ENCODE results near the gene MAD2L1. TPM values are rescaled to one million over a fixed set of nuclear protein-coding genes. Genes with fewer than 3 reads are reported as not detected.
A peak's percentile ranks its signal among the peaks of the same experiment; 100 is the strongest.

MAD2L1 gene
- total RNA-seq, 2 experiments from 2014 or later, result 109 to 112 TPM

GRCh38 chr4:120109406-120109805 lies 42.8 kb upstream of the MAD2L1 start:
- Histone ChIP-seq H2AFZ (ENCODE audit: low read length) (no peak overlapping the region), H3K4me3 (ENCODE audit: low read depth, low read length, poor library complexity, severe bottlenecking) (no peak overlapping the region), H3K27ac (ENCODE audit: low read depth, low read length, poor library complexity, severe bottlenecking) (no peak overlapping the region), H3K4me2 (ENCODE audit: low read length) (no peak overlapping the region), H3K79me2 (ENCODE audit: insufficient read depth, low read depth, low read length) (no peaks in the 10 kb centered on the region), H3K9me3 (ENCODE audit: low read length) (no peaks in the 10 kb centered on the region), H3K9me2 (ENCODE audit: insufficient read depth, low read length) (no peaks in the 10 kb centered on the region), H3K4me1 (ENCODE audit: insufficient read depth, low read length, poor library complexity, severe bottlenecking) (peaks cover 11% of the 10 kb centered on the region), H3K36me3 (ENCODE audit: insufficient read depth, low read length) (no peaks in the 10 kb centered on the region), H4K20me1 (ENCODE audit: insufficient read depth, low read length) (no peaks in the 10 kb centered on the region)
- ChIA-PET POLR2A (no interaction called here), CTCF (ENCODE audit: unreplicated experiment) (no interaction called here)
- intact Hi-C loops (cut with micrococcal nuclease; ENCODE audit: unreplicated experiment), result no loop called here
- no TSS peak for BruUV-seq (replicated peaks)
- TF ChIP-seq CTCF (conservative IDR thresholded peaks at IDR 0.05; ENCODE audit: low read length), result no peak
- TF ChIP-seq EZH2phosphoT487 (IDR thresholded peaks at IDR 0.05; ENCODE audit: borderline replicate concordance, low read depth, low read length), result no peak
- no peak for DNase-seq (ENCODE audit: low spot score)

GRCh38 chr4:120105472-120105871 lies 38.8 kb upstream of the MAD2L1 start:
- H3K4me2 ChIP-seq (ENCODE audit: low read length), result peak overlapping the region; percentile 1; the same call in 1 of the 2 replicates
- ChIA-PET CTCF (ENCODE audit: unreplicated experiment) (no interaction called here), POLR2A (no interaction called here)
- peak; percentile 29 for DNase-seq (ENCODE audit: low spot score)
- no peaks in the 10 kb centered on the region for H3K9me3 ChIP-seq (ENCODE audit: low read length)
- H3K9me2 ChIP-seq (ENCODE audit: insufficient read depth, low read length), result no peaks in the 10 kb centered on the region
- H4K20me1 ChIP-seq (ENCODE audit: insufficient read depth, low read length), result no peaks in the 10 kb centered on the region
- peak overlapping the region; percentile 40; the same call in 1 of the 2 replicates for H2AFZ ChIP-seq (ENCODE audit: low read length)
- no peak overlapping the region for H3K4me3 ChIP-seq (ENCODE audit: low read depth, low read length, poor library complexity, severe bottlenecking)
- no peak overlapping the region for H3K27ac ChIP-seq (ENCODE audit: low read depth, low read length, poor library complexity, severe bottlenecking)
- intact Hi-C loops (cut with micrococcal nuclease; ENCODE audit: unreplicated experiment), result no loop called here
- no peaks in the 10 kb centered on the region for H3K36me3 ChIP-seq (ENCODE audit: insufficient read depth, low read length)
- TF ChIP-seq EZH2phosphoT487 (IDR thresholded peaks at IDR 0.05; ENCODE audit: borderline replicate concordance, low read depth, low read length) (no peak), CTCF (conservative IDR thresholded peaks at IDR 0.05; ENCODE audit: low read length) (no peak)
- BruUV-seq (replicated peaks), result no TSS peak
- peaks cover 11% of the 10 kb centered on the region for H3K4me1 ChIP-seq (ENCODE audit: insufficient read depth, low read length, poor library complexity, severe bottlenecking)
- H3K79me2 ChIP-seq (ENCODE audit: insufficient read depth, low read depth, low read length), result no peaks in the 10 kb centered on the region

- DNase-seq (ENCODE audit: low spot score), result no peak
- Histone ChIP-seq H3K36me3 (ENCODE audit: insufficient read depth, low read length) (no peaks in the 10 kb centered on the region), H3K9me3 (ENCODE audit: low read length) (no peaks in the 10 kb centered on the region), H3K4me3 (ENCODE audit: low read depth, low read length, poor library complexity, severe bottlenecking) (no peak overlapping the region), H3K4me1 (ENCODE audit: insufficient read depth, low read length, poor library complexity, severe bottlenecking) (no peaks in the 10 kb centered on the region), H3K27ac (ENCODE audit: low read depth, low read length, poor library complexity, severe bottlenecking) (no peak overlapping the region), H2AFZ (ENCODE audit: low read length) (no peak overlapping the region), H3K79me2 (ENCODE audit: insufficient read depth, low read depth, low read length) (no peaks in the 10 kb centered on the region), H4K20me1 (ENCODE audit: insufficient read depth, low read length) (no peaks in the 10 kb centered on the region), H3K9me2 (ENCODE audit: insufficient read depth, low read length) (no peaks in the 10 kb centered on the region), H3K4me2 (ENCODE audit: low read length) (no peak overlapping the region)
- no peak for TF ChIP-seq EZH2phosphoT487 (IDR thresholded peaks at IDR 0.05; ENCODE audit: borderline replicate concordance, low read depth, low read length)
- TF ChIP-seq CTCF (conservative IDR thresholded peaks at IDR 0.05; ENCODE audit: low read length), result no peak
- ChIA-PET POLR2A (interaction anchor here (0.5 to 1.4 kb wide), 5 partner anchors 19 to 1133 kb away, joined by 3 to 4 read pairs (median 3); no protein-coding TSS in a partner anchor), CTCF (ENCODE audit: unreplicated experiment) (no interaction called here)
- intact Hi-C loops (cut with micrococcal nuclease; ENCODE audit: unreplicated experiment), result no loop called here
- no TSS peak for BruUV-seq (replicated peaks)
Measured at GRCh38 chr4:120096508-120097297, 30.1 kb upstream of the MAD2L1 start.

Data from OCI-LY7 (cell line).